ENCODE results near the gene PKDCC.

- TF ChIP-seq CTCF (IDR thresholded peaks at IDR 0.05) (peak; percentile 52 to 93 (median 89)), POLR2A (IDR thresholded peaks at IDR 0.05) (no peak)
Measured at GRCh38 chr2:42095923-42096408, 48.1 kb downstream of the PKDCC start.

All from body of pancreas (tissue), 4 donors.